Measurements from ENCODE around the gene CTBS.

DNA sequence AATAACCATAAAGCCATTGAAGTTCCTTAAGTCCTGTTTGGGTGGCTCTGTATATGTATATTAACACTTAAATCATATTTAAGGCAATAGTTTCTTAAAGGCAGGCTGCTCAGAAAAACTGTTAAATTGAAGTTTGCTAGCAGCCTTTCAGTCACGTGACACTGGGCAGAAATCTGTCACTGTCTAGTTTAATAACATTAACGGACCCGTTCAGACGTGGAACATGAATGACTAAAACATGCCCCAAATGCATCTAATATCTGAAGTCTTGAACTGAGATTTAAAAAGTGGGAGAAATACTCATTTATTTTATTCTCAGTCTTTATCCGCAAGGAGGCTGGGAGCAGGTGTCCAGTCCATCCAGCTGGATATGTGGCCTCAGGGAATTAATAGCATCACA, 71.3 kb downstream of the CTBS start:
- TF ChIP-seq, protein P1, sequence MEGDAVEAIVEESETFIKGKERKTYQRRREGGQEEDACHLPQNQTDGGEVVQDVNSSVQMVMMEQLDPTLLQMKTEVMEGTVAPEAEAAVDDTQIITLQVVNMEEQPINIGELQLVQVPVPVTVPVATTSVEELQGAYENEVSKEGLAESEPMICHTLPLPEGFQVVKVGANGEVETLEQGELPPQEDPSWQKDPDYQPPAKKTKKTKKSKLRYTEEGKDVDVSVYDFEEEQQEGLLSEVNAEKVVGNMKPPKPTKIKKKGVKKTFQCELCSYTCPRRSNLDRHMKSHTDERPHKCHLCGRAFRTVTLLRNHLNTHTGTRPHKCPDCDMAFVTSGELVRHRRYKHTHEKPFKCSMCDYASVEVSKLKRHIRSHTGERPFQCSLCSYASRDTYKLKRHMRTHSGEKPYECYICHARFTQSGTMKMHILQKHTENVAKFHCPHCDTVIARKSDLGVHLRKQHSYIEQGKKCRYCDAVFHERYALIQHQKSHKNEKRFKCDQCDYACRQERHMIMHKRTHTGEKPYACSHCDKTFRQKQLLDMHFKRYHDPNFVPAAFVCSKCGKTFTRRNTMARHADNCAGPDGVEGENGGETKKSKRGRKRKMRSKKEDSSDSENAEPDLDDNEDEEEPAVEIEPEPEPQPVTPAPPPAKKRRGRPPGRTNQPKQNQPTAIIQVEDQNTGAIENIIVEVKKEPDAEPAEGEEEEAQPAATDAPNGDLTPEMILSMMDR (IDR thresholded peaks at IDR 0.05): no peak
- no peak for TF ChIP-seq POLR2A (IDR thresholded peaks at IDR 0.05)
